SJCRH30 (cell line): ENCODE data around the gene METTL4. TPM values are rescaled to one million over a fixed set of nuclear protein-coding genes. Genes with fewer than 3 reads are reported as not detected.

ENCODE experiments used
- DNase-seq, 2 experiments: peaks; one replicate each; pipeline ENCODE4 v3.0.0-alpha.2; 2015 to 2020
- H3K27ac ChIP-seq: fragments of 250-450 bp; sonication (Bioruptor Pico); 2 replicates; pipeline ENCODE4 v1.5.1; 2020; ENCODE audit warnings: mild to moderate bottlenecking, moderate library complexity
- H3K27me3 ChIP-seq: fragments of 250-450 bp; sonication (Bioruptor Pico); 2 replicates; pipeline ENCODE4 v1.5.1; 2020; ENCODE audit warnings: mild to moderate bottlenecking, moderate library complexity
- H3K36me3 ChIP-seq: fragments of 250-450 bp; sonication (Bioruptor Pico); 2 replicates; pipeline ENCODE4 v1.5.1; 2020; ENCODE audit warnings: mild to moderate bottlenecking, moderate library complexity
- H3K4me1 ChIP-seq: fragments of 250-450 bp; sonication (Bioruptor Pico); 2 replicates; pipeline ENCODE4 v1.5.1; 2020; ENCODE audit warnings: mild to moderate bottlenecking, moderate library complexity
- H3K4me3 ChIP-seq: fragments of 250-450 bp; sonication (Bioruptor Pico); 2 replicates; pipeline ENCODE4 v1.5.1; 2020; ENCODE audit warnings: mild to moderate bottlenecking, moderate library complexity
- H3K9me3 ChIP-seq: fragments of 250-450 bp; sonication (Bioruptor Pico); replicated peaks from 2 replicates; pipeline ENCODE4 v1.5.1; 2020; ENCODE audit warnings: mild to moderate bottlenecking, moderate library complexity
- total RNA-seq: library from RNA; depleted of rRNA; stranded (reverse); fragments of >200 nt; shearing (Covaris generic); gene quantifications from 2 replicates; pipeline ENCODE4 v1.2.3, GENCODE V29; 2014; rRNA removed

Gene METTL4
- 15.0 and 15.6 TPM in 2 replicates for total RNA-seq

- H3K27ac ChIP-seq, result peak within 1 kb of the TSS; percentile 90
- H3K4me3 ChIP-seq, result peak within 1 kb of the TSS; percentile 74
- peaks cover 5% of the 10 kb centered on the region; the same call in 1 of the 2 replicates for H3K4me1 ChIP-seq
- peak; percentile 87 to 92 for DNase-seq
- H3K9me3 ChIP-seq, result no peaks in the 10 kb centered on the region
- no peaks in the 10 kb centered on the region for H3K27me3 ChIP-seq
- H3K36me3 ChIP-seq, result peaks cover 28% of the 10 kb centered on the region
These were observed at the start of gene METTL4, which contains the start of gene NDC80 for GRCh38 chr18:2571200-2572170. TSS of gene METTL4 (minus strand) at chr18:2571505. CDS start at chr18:2567216, 4,289 bp downstream. TSS of gene NDC80 (plus strand) at chr18:2571557. CDS start at chr18:2572986, 1,429 bp downstream.

- H3K36me3 ChIP-seq, result peaks cover 43% of the 10 kb centered on the region
- no peak overlapping the region for H3K27ac ChIP-seq
- H3K4me3 ChIP-seq, result no peak overlapping the region
- no peaks in the 10 kb centered on the region for H3K27me3 ChIP-seq
- no peak for DNase-seq
- H3K4me1 ChIP-seq, result no peaks in the 10 kb centered on the region
- H3K9me3 ChIP-seq, result no peaks in the 10 kb centered on the region
These were observed 46.7 kb upstream of the METTL4 start for GRCh38 chr18:2618009-2618408.

GRCh38 chr18:2617401-2617998, 46.2 kb upstream of the METTL4 start:
- peaks cover 48% of the 10 kb centered on the region for H3K36me3 ChIP-seq
- H3K27me3 ChIP-seq, result no peaks in the 10 kb centered on the region
- DNase-seq, result no peak
- H3K27ac ChIP-seq, result no peak overlapping the region
- no peaks in the 10 kb centered on the region for H3K4me1 ChIP-seq
- no peaks in the 10 kb centered on the region for H3K9me3 ChIP-seq
- H3K4me3 ChIP-seq, result no peak overlapping the region

- H3K4me3 ChIP-seq, result no peak overlapping the region
- DNase-seq, result no peak
- H3K4me1 ChIP-seq, result no peaks in the 10 kb centered on the region
- no peak overlapping the region for H3K27ac ChIP-seq
- H3K36me3 ChIP-seq, result peaks cover 88% of the 10 kb centered on the region
- H3K27me3 ChIP-seq, result no peaks in the 10 kb centered on the region
- no peaks in the 10 kb centered on the region for H3K9me3 ChIP-seq
These were observed 41.7 kb upstream of the METTL4 start for GRCh38 chr18:2612996-2613395.

GRCh38 chr18:2610549-2610948, 39.2 kb upstream of the METTL4 start:
- Histone ChIP-seq H3K4me3 (no peak overlapping the region), H3K4me1 (no peaks in the 10 kb centered on the region), H3K36me3 (peaks cover 89% of the 10 kb centered on the region), H3K27me3 (no peaks in the 10 kb centered on the region), H3K9me3 (no peaks in the 10 kb centered on the region), H3K27ac (no peak overlapping the region)
- DNase-seq, result no peak

- H3K27me3 ChIP-seq, result no peaks in the 10 kb centered on the region
- no peak overlapping the region for H3K27ac ChIP-seq
- no peak overlapping the region for H3K4me3 ChIP-seq
- DNase-seq, result no peak
- no peaks in the 10 kb centered on the region for H3K4me1 ChIP-seq
- H3K9me3 ChIP-seq, result no peaks in the 10 kb centered on the region
- H3K36me3 ChIP-seq, result peaks cover 87% of the 10 kb centered on the region
These were observed 38.3 kb upstream of the METTL4 start for GRCh38 chr18:2609604-2610003.

- Histone ChIP-seq H3K27me3 (no peaks in the 10 kb centered on the region), H3K9me3 (no peaks in the 10 kb centered on the region), H3K27ac (no peak overlapping the region), H3K4me3 (no peak overlapping the region), H3K36me3 (peaks cover 92% of the 10 kb centered on the region), H3K4me1 (no peaks in the 10 kb centered on the region)
- DNase-seq, result no peak
These were observed 35.0 kb upstream of the METTL4 start for GRCh38 chr18:2606335-2606734.

GRCh38 chr18:2602844-2603243, 31.5 kb upstream of the METTL4 start:
- Histone ChIP-seq H3K4me1 (no peaks in the 10 kb centered on the region), H3K27me3 (no peaks in the 10 kb centered on the region), H3K4me3 (no peak overlapping the region), H3K27ac (no peak overlapping the region), H3K36me3 (peaks cover 91% of the 10 kb centered on the region), H3K9me3 (no peaks in the 10 kb centered on the region)
- no peak for DNase-seq

- no peaks in the 10 kb centered on the region for H3K4me1 ChIP-seq
- 0 out of 2 replicates have a peak, but pooled peaks cover 4% of the 10 kb centered on the region for H3K9me3 ChIP-seq
- no peaks in the 10 kb centered on the region for H3K27me3 ChIP-seq
- no peak overlapping the region for H3K4me3 ChIP-seq
- H3K36me3 ChIP-seq, result peaks cover 85% of the 10 kb centered on the region
- no peak for DNase-seq
- no peak overlapping the region for H3K27ac ChIP-seq
These were observed 26.3 kb upstream of the METTL4 start for GRCh38 chr18:2597639-2598038.

GRCh38 chr18:2590303-2590702, 19.0 kb upstream of the METTL4 start:
- Histone ChIP-seq H3K27me3 (no peaks in the 10 kb centered on the region), H3K4me3 (no peak overlapping the region), H3K27ac (no peak overlapping the region), H3K4me1 (no peaks in the 10 kb centered on the region), H3K36me3 (peaks cover 89% of the 10 kb centered on the region), H3K9me3 (no peaks in the 10 kb centered on the region)
- no peak for DNase-seq

- Histone ChIP-seq H3K4me1 (no peaks in the 10 kb centered on the region), H3K27ac (no peak overlapping the region), H3K36me3 (peaks cover 90% of the 10 kb centered on the region), H3K4me3 (no peak overlapping the region), H3K27me3 (no peaks in the 10 kb centered on the region), H3K9me3 (no peaks in the 10 kb centered on the region)
- no peak for DNase-seq
These were observed 18.2 kb upstream of the METTL4 start for GRCh38 chr18:2589345-2590068.

GRCh38 chr18:2588666-2589344, 17.5 kb upstream of the METTL4 start:
- H3K4me1 ChIP-seq, result no peaks in the 10 kb centered on the region
- no peaks in the 10 kb centered on the region for H3K9me3 ChIP-seq
- H3K27ac ChIP-seq, result no peak overlapping the region
- H3K4me3 ChIP-seq, result no peak overlapping the region
- DNase-seq, result no peak
- no peaks in the 10 kb centered on the region for H3K27me3 ChIP-seq
- peaks cover 87% of the 10 kb centered on the region for H3K36me3 ChIP-seq

- H3K4me1 ChIP-seq, result no peaks in the 10 kb centered on the region
- H3K9me3 ChIP-seq, result no peaks in the 10 kb centered on the region
- H3K27ac ChIP-seq, result no peak overlapping the region
- no peaks in the 10 kb centered on the region for H3K27me3 ChIP-seq
- peaks cover 85% of the 10 kb centered on the region for H3K36me3 ChIP-seq
- H3K4me3 ChIP-seq, result no peak overlapping the region
- DNase-seq, result no peak
These were observed 16.5 kb upstream of the METTL4 start for GRCh38 chr18:2587788-2588187.

GRCh38 chr18:2573408-2573807, 2.1 kb upstream of the METTL4 start:
- DNase-seq, result no peak
- no peaks in the 10 kb centered on the region for H3K27me3 ChIP-seq
- peaks cover 5% of the 10 kb centered on the region; the same call in 1 of the 2 replicates for H3K4me1 ChIP-seq
- H3K36me3 ChIP-seq, result peaks cover 42% of the 10 kb centered on the region
- H3K4me3 ChIP-seq, result peak overlapping the region; percentile 74
- H3K27ac ChIP-seq, result no peak overlapping the region
- no peaks in the 10 kb centered on the region for H3K9me3 ChIP-seq
